ENCODE measurements around the gene NLRP9.

Gene NLRP9

DNA sequence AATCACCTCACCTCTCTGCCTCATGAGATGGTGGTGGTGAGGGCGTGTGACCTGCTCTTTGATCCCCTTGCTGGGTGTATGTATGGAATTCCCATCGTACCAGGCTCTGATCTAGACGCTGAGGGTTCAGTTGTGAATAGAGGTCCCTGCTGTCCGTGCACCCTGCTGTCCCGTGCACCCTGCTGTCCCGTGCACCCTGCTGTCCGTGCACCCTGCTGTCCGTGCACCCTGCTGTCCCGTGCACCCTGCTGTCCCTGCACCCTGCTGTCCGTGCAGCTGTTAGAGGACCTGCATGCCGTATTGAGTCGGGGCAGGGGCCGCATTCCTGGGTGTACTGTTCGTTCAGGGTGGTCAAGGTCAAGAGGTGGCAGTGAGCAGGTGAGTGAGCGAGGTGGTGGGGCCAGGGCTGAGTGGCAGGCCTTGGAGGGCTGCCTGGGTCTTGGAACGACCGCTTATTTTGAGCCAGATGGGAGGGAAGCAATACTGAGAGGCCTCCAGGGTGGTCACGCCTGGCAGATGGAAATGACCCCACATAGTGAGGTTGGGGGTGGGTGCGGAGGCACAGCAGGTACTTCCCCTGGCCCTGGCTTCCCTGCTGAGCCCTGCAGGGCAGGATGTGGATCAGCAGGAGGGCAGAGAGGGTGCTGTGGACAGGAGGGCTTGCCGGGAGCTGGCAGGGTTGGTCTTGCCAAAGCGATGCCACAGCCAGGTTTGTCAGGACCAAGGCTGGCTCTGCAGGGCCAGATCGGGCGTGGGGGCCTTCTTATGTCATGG, 67.7 kb downstream of the NLRP9 start:
- no peak for DNase-seq

GRCh38 chr19:55669418-55670279, 68.6 kb downstream of the NLRP9 start:
- no peak for DNase-seq

DNA sequence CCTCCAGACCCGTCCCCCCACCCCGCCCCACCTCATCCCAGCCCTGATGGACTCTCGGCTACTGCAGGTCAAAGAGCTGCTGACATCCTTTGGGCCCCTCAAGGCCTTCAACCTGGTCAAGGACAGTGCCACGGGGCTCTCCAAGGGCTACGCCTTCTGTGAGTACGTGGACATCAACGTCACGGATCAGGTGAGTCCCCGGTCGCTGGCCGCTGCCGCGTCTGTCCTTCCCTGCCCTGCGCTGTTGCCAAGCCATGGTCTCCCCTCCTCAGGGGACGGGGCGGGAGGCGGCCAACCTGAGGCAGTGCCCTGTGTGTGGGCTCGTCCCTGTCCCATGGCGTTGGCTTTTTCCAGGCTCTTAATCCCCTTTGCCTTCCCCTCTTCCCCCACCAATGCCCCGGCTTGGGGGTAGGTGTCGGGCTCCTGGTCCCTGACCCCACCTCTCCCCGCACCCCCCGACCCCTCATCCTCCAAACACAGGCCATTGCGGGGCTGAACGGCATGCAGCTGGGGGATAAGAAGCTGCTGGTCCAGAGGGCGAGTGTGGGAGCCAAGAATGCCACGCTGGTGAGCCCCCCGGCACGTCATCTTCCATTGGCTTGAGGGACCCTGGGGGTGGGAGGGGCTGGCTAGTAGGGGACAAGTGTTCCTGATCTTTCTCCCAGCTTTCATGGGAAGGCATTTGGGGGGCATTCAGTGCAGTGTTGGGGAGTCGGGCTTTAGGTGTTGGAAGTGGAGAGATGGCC, 69.4 kb downstream of the NLRP9 start:
- no peak for DNase-seq

GRCh38 chr19:55667958-55668357, 70.2 kb downstream of the NLRP9 start:
- no peak for DNase-seq

GRCh38 chr19:55667511-55667910, 70.7 kb downstream of the NLRP9 start:
- DNase-seq: no peak

GRCh38 chr19:55667006-55667381, 71.2 kb downstream of the NLRP9 start:
- DNase-seq: no peak

GRCh38 chr19:55666343-55667005, 71.7 kb downstream of the NLRP9 start:
- DNase-seq: no peak

DNA sequence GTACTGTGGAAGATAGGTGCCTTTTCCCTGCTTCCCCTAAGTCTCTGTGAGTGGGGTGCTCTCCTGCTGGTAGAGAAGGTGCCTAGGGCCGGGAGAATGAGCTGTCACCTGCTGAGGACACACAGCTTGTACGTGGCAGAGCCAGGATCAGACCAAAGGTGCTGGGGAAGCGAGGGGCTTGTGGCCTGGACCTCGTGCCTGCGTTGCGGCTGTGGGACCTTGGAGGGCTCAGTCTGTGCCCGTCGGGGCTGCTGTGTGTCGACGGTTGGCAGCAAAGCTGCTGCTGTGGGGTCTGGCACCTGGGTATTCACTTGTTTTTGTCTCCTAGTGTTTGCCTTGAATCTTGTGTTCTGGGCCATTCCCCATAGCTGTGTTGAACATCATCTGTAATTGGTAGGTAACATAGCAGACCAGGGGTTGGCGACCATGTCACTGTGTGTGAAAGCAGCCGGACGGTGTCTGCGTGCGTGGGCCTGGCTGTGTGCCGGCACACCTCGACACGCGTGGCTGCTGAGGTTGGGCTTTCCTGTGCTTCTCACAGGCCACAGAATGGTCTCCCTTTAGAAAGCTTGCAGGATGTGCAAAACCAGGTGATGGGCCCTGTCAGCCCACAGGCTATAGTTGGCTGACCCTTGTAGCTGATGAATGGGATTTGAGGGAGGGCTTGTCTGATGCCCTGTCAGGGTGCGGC, 74.2 kb downstream of the NLRP9 start:
- DNase-seq: no peak

GRCh38 chr19:55661826-55662225, 76.4 kb downstream of the NLRP9 start:
- DNase-seq: no peak

- no peak for DNase-seq
These were observed 77.2 kb downstream of the NLRP9 start for GRCh38 chr19:55660991-55661390.

- DNase-seq: no peak
These were observed 77.8 kb downstream of the NLRP9 start for GRCh38 chr19:55660404-55660803.

GRCh38 chr19:55659822-55660221, 78.4 kb downstream of the NLRP9 start:
- DNase-seq: no peak

- no peak for DNase-seq
These were observed 79.2 kb downstream of the NLRP9 start for GRCh38 chr19:55658846-55659459.

Data from inflammatory macrophage treated with lipopolysaccharide for 1 hour (primary cell).